HG03103 (cell line): ENCODE results near the gene ATRNL1.
A peak's percentile ranks its signal among the peaks of the same experiment; 100 is the strongest.

Source experiments
- ATAC-seq: cut with Tn5 transposase; IDR thresholded peaks from one replicate; pipeline ENCODE4 v1.9.1; 2021; ENCODE audit warnings: low read depth; ENCODE audit not compliant: unreplicated experiment

ATRNL1 gene, protein sequence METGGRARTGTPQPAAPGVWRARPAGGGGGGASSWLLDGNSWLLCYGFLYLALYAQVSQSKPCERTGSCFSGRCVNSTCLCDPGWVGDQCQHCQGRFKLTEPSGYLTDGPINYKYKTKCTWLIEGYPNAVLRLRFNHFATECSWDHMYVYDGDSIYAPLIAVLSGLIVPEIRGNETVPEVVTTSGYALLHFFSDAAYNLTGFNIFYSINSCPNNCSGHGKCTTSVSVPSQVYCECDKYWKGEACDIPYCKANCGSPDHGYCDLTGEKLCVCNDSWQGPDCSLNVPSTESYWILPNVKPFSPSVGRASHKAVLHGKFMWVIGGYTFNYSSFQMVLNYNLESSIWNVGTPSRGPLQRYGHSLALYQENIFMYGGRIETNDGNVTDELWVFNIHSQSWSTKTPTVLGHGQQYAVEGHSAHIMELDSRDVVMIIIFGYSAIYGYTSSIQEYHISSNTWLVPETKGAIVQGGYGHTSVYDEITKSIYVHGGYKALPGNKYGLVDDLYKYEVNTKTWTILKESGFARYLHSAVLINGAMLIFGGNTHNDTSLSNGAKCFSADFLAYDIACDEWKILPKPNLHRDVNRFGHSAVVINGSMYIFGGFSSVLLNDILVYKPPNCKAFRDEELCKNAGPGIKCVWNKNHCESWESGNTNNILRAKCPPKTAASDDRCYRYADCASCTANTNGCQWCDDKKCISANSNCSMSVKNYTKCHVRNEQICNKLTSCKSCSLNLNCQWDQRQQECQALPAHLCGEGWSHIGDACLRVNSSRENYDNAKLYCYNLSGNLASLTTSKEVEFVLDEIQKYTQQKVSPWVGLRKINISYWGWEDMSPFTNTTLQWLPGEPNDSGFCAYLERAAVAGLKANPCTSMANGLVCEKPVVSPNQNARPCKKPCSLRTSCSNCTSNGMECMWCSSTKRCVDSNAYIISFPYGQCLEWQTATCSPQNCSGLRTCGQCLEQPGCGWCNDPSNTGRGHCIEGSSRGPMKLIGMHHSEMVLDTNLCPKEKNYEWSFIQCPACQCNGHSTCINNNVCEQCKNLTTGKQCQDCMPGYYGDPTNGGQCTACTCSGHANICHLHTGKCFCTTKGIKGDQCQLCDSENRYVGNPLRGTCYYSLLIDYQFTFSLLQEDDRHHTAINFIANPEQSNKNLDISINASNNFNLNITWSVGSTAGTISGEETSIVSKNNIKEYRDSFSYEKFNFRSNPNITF (N-terminal part only)

DNA sequence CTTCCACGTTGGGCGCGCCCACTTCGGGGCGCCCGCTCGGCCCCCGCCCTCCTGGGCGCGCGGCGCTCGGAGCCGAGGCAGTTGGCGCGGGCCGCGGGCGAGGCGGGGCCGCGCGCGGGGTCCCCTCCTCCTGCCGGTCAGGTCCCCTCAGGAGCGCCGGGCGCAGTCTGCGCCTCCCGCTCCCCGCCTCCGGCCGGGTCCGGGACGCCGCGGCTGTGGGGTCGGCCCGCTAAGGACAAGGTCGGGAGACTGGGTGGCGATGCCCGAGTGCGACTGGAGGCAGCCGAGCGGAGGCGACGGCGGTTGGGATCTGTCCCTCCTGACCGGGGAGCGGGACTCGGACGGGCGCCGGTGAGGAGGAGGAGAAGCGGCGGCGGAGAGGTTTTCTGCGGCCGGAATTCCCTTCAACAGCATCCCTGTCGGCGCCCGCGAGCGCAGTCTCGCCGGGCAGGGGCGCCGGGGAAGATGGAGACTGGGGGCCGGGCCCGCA, at the start of gene ATRNL1:
Gene ATRNL1 (plus strand): TSS at position 80 of the 490 bp plus-strand sequence. CDS start 386 bp downstream, at position 466.
- ATAC-seq, result peak; percentile 57

DNA sequence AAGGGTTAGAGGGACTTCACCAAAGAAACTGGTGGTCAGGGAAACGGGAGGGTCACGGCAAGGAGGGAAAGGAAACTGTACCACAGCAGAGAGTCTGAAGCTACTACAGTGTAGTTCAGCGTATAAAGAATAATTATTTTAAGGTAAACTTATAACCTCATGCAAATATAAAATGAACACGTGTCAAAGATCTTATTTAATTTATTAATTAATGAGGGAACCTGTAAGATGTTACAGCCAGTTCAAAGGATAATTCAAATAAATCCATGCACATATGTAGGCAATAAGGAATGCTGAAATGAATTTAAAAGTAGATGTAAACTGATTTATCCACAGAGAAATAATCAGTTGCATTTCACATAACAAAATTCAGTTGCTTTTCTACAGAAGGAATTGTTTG, 49.4 kb upstream of the ATRNL1 start:
- no peak for ATAC-seq

DNA sequence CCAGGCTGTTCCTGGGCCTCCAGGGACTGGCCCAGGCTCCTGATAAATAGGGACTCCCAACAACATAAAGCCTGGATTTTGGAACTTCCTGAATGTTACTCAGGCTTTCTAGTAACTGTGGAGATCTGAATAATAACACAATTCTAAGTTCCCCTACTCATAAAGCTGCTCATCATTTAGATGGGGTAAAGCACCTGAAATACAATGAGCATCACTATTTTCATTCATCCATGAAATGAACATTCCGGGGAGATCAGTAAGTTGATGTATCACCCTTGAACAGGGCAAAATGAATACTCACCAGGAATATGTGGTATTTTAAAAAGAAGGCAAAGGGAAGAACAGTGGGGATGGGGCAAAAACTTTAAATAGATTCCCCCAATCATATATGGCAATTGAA, 48.3 kb upstream of the ATRNL1 start:
- ATAC-seq, result no peak

DNA sequence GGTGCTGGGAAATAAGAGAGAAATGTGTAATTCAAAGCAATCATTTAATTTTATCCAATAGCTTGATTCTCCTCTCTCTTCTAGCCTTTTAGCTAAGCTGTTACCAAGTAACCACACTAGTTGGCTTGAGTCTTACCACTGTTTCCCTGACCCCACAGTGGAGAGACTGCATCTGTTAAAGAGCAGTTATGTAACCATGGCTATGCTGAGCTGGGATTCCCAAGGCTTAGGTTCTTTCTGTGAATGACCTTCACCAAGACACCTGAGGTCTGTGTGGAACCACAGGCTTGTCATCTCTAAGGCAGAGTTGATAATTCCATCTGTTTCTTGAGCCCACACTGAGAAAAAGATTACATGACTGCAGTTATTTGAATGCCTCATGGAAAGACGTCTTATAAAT, 47.7 kb upstream of the ATRNL1 start:
- ATAC-seq, result no peak

DNA sequence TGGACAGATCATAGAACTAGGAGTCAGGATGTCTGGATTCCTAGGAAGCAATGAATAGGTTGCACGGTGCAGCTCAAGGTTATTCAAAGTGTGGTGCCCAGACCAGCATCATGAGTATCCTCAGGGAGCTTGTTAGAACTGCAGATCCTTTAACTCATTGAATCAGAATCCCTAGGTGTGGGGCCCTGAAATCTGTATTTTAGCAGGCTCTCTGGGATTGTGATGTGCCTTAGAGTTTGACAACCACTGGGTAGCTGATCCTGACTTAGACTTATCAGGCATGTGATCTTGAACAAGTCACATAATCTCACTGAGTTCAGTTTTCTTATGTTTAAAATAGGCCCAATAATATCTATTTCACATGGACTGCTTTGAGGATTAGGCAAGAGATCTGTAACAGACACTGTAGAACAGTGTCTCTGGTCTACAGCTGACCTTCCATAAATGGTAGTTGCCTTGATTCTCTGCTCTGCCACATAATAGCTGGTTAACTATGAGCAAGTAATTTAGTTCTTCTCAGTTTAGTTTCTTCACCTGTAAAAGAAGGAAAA, 46.4 kb upstream of the ATRNL1 start:
- no peak for ATAC-seq

DNA sequence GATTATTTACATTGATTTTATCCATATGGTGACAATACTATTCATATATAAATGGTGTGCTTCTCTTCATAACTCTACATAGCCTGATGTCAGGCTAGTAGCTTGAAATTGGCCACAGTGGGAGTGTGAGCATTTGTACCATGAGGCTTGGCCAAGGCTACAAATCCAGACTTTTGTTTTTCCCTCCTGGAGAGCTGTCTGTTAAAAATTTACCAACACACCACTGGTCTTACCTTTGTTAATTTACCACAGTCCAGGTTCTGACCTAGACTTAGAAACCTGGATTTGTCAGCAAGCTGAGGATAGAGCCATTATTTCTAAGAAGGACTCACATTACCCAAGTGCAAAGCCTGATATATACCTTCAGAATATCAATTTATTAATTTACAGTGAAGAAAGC, 45.5 kb upstream of the ATRNL1 start:
- ATAC-seq, result no peak

DNA sequence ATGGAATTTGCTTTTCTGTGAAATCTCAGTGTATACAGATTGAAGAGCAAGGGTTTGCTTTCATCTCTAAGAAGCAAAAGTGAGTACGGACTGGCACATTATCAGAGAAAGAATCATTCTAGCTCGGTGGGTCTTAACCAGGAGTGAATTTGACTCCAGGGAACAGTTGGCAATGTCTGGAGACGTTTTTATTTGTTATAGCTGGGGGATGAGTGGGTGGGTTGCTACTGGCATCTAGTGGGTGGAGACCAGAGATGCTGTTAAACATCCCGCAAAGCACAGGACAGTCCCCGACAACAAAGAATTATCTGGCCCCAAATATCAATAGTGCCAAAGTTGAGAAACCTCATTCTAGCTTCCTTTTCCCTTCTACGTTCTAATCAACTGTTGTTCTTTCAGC, 43.8 kb upstream of the ATRNL1 start:
- ATAC-seq, result no peak

DNA sequence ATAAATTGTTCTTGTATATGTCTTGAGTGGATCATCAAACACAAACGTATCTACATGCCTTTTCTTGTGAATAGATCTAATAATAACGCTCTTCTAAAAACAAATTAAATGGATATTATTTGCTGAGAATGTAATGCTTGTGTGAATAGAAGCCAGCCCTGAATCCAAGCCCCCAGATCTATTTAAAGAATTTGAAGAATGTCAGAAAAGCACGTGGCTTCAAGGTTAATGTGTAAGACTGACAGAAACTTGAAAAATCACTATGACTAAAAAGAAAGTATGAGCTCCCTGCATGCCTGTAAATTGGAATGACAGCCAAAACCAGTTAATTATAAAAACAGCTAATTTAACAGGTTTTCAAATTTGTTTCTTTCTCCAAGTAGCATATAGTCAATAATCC, 43.2 kb upstream of the ATRNL1 start:
- ATAC-seq, result no peak

DNA sequence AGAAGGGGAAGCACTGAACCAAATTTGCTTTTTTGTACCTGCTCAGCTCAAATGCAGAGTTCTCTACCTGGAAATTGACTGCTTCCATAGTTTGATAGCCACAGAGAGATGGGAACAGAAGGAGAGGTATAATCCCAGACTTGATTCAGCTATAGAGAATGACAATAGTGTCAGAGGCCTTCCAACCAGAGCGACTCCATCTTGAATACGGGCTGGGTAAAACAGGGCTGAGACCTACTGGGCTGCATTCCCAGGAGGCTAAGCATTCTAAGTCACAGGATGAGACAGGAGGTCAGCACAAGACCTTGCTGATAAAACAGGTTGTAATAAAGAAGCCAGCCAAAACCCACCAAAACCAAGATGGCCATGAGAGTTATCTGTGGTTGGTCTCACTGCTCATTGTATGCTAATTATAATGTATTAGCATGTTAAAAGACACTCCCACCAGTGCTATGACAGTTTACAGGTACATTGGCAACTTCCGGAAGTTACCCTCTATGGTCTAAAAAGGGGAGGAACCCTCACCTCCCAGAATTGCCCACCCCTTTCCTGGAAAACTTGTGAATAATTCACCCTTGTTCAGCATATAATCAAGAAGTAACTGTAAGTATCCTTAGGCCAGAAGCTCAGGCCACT, 42.7 kb upstream of the ATRNL1 start:
- no peak for ATAC-seq

DNA sequence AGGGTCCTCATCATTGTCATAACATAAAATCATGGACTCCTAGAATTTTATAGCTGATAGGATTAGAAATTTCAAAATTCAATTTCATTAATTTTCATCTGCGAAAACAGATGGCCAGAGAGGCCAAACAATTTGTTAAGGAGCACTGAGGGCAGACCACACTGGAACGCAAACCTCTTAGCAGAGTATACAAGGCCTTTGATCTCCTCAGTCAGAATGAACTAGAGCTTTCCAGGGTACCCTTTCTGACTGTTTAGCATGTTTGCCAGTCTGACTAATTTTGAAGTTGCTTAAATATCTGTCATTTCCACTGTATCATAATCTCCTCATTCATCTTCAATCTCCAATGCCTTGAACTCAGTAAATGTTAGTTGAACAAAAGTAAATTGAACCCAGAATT, 41.9 kb upstream of the ATRNL1 start:
- ATAC-seq, result no peak

DNA sequence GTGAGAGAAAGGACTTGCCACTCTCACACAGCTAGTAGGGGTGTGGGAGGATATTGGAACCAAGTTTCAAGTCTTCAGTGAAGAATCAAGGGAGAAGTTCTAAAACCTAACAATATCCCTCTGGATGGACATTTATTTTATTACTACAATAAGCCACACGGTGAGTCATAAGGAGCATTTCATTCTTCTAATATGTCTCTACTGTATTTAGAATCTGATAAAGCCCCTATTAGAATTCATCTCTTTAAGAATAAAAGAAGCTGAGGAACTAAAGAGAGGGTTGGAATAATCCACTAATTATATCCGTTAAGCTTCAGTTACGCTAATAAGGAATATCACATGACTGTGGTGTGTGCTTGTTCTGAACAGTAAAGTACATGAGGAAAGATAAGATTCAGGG, 40.9 kb upstream of the ATRNL1 start:
- no peak for ATAC-seq

DNA sequence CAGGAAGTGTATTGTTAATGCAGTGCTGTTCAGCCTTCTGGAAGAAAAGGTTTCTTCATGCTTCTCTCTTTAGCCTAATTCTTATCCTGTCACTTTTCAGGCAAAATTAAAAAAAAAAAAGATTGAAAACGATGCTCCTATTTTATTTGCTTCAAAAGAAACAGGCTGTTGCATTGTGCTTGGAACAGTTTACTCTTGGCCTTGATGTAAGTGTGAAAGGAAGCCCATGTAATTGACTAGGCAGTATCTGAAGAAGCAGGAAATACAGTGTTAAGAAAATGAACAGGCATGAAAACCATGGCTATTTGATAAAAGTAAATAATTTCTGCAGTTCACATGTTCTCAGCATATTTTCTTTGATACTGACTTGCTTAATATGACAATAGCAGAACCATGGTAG, 40.4 kb upstream of the ATRNL1 start:
- ATAC-seq, result no peak

DNA sequence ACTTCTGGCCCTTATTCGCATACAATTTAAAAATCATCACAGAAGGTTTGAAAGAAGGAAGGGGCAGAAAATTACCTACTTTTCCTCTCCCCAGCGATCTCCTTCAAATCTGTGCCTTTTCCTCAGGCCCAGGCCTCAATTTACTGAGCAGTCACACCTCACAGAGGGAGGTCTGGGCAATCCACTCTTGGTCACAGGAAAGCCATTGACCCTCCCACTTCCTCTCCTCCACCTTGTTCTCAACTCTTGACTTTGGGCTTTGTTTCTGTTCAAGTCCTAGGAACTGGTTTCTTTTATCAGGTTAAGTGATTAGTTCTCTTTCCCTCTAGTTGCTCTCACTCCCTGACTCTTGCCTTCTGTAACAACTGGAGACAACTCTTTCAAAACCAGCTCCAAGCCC, 37.0 kb upstream of the ATRNL1 start:
- no peak for ATAC-seq

DNA sequence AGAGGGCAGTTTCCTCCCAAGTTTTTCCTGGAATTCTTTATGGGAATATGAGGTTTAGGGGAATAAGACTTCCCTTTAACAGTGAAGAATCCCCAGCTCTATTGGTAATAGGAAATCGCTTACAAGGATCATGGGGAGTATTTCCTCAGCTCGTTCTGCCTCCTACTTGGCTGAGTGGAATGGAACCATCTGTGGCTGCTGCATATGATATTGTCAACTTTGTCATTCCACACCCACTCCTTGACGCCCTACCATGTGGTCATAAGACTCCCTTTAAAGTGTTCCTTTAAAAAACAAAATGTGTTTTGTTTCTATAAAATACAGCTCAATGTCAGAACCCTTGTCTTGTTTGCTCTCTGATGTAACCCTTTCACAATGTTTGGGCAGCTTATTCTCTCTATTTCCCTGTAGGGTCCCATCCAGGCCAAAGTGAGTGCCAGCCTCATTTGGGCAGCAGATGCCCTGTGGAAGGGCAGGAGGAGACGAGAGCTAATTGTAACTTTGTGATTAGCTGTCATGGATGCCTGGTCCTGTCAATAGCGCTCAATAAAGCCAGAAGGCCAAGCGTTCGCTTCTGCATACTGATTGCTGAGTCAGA, 33.8 kb upstream of the ATRNL1 start:
- no peak for ATAC-seq

DNA sequence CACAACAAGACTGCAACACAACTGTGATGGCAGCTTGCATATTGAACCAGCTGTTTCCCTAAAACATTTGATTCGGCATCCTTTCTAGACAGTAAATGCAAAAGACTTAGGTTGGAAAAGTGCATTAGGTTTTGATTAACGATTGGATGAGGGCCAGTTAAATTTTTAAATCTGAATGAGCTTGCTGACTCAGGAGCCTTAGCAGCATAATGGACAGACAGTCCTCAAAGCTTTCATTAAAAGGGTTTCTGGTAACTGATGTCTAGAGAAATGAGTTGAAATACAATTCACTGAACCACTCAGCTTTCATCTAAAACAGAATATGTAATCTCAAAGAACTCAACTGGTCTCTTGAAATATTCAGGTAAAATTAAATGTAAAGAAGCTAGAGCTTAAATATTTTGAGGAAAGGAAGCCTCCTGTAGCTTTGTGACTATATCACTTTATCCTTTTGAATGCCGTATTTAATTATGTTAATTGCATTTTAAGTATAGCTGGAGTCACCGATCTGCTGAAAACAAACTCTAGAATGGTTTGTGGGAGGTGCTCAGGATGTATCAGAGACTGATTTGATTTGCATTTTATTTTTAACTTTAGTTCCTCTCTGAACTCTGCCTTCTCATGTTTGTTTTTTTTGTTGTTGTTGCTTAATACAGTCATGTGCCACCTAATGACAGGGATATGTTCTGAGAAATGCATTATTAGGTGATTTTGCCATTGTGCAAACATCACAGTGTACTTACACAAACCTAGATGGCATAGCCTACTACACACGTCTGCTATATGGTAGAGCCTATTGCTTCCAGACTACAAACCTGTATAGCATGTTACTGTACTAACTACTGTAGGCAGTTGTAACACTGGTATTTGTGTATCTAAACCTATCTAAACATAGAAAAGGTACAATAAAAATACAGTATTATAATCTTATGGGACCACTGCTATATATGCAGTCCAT, 29.2 kb upstream of the ATRNL1 start:
- ATAC-seq, result no peak

DNA sequence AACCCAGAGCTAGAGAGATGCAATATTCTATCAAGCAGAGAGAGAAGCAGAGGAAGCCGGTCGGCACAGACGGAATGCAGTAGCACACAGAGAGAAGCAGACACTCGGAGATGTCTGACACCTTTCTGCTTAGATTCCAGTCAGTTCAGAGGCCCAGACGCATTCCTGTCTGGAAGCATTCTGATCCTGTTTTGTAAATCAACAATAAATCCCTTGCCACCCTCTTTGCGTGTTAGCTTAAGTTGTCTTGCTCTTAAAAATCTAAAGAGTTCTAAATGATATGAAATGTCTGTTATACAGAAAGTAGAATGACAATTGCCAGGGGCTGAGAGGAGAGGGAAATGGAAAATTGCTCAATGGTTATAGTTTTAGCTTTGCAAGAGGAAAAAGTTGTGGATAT, 27.4 kb upstream of the ATRNL1 start:
- ATAC-seq, result no peak

DNA sequence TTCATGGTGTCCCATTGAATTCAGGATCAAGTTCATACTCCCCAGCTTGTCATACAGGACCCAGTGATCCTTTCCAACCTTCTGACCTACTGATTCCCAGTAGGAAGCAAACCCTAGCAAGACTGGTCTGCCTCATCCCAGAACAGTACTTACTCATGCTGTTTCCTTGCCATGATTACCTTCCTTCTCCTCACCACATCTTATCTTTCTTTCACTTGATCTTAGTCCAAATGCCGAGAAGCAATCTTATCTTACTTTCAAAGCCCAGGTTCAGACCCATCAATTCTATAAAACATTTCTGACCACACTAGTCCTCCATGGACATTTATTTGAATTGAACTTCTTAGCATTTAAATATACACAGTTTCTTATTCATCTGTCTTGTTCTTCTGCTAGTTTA, 26.6 kb upstream of the ATRNL1 start:
- ATAC-seq, result no peak

DNA sequence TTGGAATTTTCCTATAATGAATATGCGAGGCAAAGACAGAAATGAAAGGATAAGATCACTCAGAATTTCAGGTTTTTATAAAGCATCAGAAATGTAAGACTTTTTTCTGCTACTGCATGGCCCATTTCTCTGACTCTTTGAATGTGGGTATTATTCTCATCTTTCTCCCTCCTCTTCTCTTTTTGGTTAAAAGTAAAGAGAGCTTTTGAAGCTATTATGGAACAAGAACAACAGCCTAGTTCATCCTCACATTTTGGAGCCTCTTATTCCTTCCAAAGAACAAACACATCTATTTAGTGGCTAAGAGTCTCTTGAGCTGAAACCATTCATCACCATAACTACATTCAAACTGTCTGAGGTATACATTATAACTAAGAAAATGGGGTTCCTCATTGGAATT, 19.4 kb upstream of the ATRNL1 start:
- no peak for ATAC-seq

DNA sequence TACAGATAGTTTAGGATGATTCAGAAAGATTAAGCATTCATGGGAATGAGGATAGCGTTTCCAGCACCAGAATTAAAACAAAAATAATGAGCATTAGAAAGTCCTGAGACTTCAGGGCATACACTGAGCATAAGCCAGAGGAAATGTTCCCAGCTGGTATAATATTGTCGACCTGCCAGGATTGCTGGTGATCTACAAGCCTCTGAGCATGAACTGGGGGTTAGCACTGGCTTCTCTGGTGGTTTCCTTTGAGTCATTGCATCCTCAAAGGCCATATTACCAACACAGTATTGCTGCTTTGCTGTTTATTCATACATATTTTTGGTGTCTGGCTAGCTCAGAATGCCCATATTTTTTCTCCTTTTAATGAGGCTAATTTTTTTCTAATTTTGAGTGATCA, 10.7 kb upstream of the ATRNL1 start:
- ATAC-seq, result no peak
